GM10266 (cell line): ENCODE results near the gene SEC61B.

Experiments used
- DNase-seq: peaks from one replicate; pipeline ENCODE4 v3.0.0; 2012; ENCODE audit errors: extremely low spot score
- CTCF ChIP-seq: IDR thresholded peaks from 2 replicates; pipeline ENCODE4 v1.5.1; 2012; ENCODE audit warnings: mild to moderate bottlenecking, low read depth; ENCODE audit not compliant: control insufficient read depth, insufficient read depth; ENCODE audit errors: missing control alignments

SEC61B gene

GRCh38 chr9:99213197-99213596, 8.9 kb upstream of the SEC61B start:
- TF ChIP-seq CTCF, result no peak
- DNase-seq, result no peak

GRCh38 chr9:99216073-99216472, 6.0 kb upstream of the SEC61B start:
- no peak for TF ChIP-seq CTCF
- DNase-seq, result no peak

GRCh38 chr9:99220011-99220410, 2.1 kb upstream of the SEC61B start:
- no peak for TF ChIP-seq CTCF
- no peak for DNase-seq

- DNase-seq, result no peak
- no peak for TF ChIP-seq CTCF
Observed at GRCh38 chr9:99221266-99221620, 839 bp upstream of the SEC61B start.

GRCh38 chr9:99222416-99223270, 561 bp downstream of the SEC61B start:
- no peak for TF ChIP-seq CTCF
- no peak for DNase-seq

GRCh38 chr9:99224445-99224844, 2.4 kb downstream of the SEC61B start:
- no peak for DNase-seq
- TF ChIP-seq CTCF, result no peak

GRCh38 chr9:99226054-99226453, 4.0 kb downstream of the SEC61B start:
- no peak for TF ChIP-seq CTCF
- no peak for DNase-seq
